Astrocyte (in vitro differentiated cells and primary cell): Measurements from ENCODE around the gene TRAM2.

Source experiments
- CTCF ChIP-seq: IDR thresholded peaks from 2 replicates; pipeline ENCODE4 v1.5.1; 2011; ENCODE audit warnings: low read depth, mild to moderate bottlenecking, inconsistent platforms, low read length, moderate library complexity; ENCODE audit not compliant: insufficient read depth
- EZH2 ChIP-seq: IDR thresholded peaks from 2 replicates; pipeline ENCODE4 v1.6.1; 2012; ENCODE audit warnings: mild to moderate bottlenecking, low read length, inconsistent platforms; ENCODE audit not compliant: insufficient read depth

GRCh38 chr6:52548999-52549398 is 27.9 kb downstream of the TRAM2 start:
- TF ChIP-seq CTCF (no peak), EZH2 (no peak)
